Cortex of kidney (tissue), 1 donor: Measurements from ENCODE around the gene CNST.

Experiments used
- DNase-seq: peaks from one replicate; lab custom pipeline; 2025; lab: John Stamatoyannopoulos, UW

Gene CNST, protein sequence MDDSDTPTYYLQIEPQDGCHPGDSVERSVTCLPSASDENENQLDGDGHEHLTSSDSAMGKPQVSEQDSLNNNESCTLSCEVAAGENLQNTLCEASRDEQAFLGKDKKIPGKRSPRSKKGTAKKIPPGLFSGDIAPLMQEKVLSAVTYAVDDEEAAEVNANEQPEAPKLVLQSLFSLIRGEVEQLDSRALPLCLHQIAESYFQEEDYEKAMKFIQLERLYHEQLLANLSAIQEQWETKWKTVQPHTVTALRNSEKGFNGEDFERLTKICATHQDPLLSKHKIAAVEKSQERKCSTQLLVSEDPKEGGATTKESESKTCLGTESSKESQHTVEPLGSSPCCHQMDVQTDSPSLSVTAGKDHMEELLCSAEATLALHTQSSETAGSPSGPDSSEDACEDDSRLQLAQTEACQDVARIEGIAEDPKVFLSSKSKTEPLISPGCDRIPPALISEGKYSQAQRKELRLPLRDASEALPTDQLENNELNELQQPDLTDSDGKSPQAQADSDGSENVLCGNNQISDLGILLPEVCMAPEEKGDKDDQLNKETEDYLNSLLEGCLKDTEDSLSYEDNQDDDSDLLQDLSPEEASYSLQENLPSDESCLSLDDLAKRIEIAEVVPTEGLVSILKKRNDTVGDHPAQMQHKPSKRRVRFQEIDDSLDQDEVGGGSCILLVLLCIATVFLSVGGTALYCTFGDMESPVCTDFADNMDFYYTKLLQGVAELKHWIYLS

DNA sequence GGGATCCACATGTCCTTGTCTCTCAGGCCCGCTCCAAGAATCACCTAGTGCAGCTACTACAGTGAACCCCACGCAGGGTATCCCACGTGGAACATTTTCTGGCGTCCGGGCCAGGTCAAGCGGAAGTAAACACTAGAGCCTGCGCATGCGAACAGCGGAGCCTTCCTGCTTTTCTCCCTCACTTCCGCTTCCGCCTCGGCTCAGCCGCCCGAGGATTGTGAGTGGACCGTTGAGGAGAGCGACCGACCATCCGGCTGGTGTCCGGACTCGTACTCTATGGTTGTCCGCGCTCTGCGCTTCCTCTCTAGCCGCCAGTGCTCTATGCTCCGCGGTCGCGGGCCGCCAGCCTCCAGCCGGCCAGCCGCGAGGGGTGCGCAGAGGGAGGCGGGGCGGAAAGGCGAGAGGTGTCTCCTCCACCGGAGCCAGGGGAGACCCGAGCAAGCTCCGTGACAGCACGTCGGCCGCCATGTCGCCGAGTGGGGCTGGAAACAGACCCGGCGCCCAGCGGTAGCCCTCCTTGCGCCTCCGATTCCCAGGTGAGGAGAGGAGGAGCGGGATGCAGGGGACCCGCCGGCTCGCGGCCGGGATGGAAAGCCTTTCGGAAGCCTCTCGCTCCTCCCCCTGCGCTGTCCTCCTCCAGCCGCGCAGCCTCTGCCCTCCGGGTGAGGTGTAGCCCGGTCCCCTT lies at the start of gene CNST, which contains the start of gene TFB2M:
Gene CNST, plus strand, starts transcription at position 329 of the 685 bp plus-strand sequence. CDS start 25,107 bp downstream, outside the sequence.
Gene TFB2M, minus strand, starts transcription at position 134 of the 685 bp plus-strand sequence. Its CDS starts 123 bp downstream, at position 11.
- peak; percentile 74 for DNase-seq

GRCh38 chr1:246517391-246517790 lies 48.9 kb upstream of the CNST start:
- no peak for DNase-seq

- no peak for DNase-seq
Measured at GRCh38 chr1:246518456-246519205, 47.6 kb upstream of the CNST start.

DNA sequence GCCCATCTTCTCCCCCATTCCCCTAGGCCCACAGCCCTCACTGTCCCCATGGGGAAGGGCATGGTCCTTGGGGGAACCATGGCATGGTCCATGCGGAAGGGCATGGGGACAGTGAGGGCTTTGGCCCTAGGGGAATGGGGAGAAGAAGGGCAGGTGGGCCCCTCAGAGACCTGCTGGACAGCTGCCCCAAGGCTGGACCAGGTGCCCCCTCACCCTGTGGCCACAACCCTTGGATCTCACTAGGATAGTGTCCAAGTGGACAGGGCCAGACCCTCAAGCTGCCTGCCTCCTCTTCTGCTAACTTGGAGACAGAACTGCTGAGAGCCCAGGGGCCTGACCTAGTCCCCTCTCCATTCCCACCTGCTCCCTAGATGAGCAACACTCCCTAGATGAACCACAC lies 46.7 kb upstream of the CNST start:
- no peak for DNase-seq

GRCh38 chr1:246526380-246526779 lies 39.9 kb upstream of the CNST start:
- DNase-seq: no peak

GRCh38 chr1:246526915-246527314 lies 39.3 kb upstream of the CNST start:
- DNase-seq: no peak

DNA sequence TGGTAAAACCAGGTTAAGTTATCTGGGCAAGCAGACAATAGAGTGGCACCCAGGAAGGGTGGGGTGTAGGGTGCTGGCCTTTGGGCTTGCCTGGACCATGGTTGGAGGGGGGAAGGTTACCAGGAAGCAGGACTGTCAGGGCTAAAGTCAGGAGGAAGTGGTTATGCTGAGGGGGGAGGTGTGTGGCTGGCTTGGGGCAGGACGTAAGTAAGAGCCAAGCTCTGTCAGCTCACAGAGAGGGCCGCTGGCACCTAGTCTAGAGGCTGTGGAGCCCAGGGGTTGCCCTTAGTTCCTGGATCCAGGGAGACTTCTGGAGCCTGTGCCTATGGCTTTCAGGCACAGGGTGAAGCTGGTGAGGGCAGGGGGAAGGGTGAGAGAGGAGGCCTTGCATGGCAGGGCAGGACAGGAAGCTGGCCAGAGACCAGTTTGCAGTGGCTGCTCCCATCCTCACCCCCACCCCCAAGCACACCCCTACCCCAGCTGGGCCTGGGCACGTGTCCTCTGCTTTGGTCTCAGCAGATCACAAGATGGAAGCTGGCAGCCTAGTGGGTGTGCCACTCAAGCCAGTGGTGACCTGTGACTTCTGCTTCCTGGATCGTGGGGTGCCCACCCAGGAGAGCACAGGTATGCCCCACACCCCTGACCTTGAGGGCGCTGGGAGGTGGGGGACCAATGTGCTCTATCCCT lies 38.7 kb upstream of the CNST start:
- no peak for DNase-seq

- DNase-seq: no peak
Measured at GRCh38 chr1:246528933-246529731, 37.1 kb upstream of the CNST start.

- no peak for DNase-seq
Measured at GRCh38 chr1:246530482-246530881, 35.8 kb upstream of the CNST start.

DNA sequence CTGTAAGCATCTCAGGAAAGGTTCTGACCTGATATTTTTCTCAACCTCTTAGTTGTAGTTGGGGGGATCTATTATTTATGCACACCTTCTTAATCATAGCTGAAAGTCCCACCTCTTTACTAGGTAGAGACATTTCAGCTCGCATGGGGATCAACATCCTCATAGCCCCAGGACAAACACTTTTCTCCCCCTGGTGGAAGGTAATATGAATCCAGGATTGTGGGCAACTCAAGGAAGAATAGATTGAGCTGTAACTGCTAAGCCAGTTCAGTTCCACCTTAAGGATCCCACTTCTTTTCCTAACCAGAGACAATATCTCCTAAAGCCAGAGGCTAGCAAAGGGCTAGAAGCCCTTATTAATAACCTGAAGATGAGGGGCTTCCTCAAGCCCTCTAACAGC lies 33.7 kb upstream of the CNST start:
- DNase-seq: no peak

DNA sequence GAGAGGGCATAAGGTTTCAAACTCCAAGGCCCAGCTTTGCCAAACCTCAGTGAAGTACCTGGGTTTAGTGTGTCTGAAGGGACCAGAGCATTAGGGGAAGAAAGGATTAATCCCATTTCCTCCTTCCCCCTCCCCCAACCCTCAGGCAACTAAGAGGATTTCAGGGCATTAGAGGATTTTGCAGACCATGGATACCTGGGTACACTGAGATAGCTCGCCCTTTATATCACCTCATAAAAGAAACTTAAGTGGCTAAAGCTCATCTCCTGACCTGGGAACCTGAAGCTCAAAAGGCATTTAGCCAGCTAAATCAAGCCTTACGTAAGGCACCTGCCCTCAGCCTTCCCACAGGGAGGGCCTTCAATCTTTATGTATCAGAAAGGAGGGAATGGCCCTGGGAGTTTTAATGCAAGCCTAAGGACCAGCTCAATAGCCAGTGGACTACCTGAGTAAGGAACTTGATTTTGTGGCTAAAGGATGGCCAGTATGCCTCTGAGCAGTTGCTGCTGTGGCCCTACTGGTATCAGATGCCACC lies 32.8 kb upstream of the CNST start:
- no peak for DNase-seq

DNA sequence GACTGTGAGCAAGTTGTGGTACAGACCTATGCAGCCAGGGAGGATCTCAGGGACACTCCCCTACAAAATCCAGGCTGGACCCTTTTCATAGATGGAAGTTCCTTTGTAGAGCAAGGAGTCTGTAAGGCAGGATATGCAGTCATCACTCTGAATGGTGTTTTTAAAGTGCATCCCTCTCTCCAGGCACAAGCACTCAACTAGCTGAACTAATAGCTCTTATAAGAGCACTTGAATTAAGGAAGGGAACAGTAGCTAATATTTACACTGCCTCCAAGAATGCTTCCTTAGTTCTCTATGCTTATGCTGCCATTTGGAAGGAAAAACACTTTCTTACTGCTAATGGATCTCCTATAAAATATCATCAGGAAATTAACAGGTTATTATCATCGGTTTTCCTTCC lies 32.1 kb upstream of the CNST start:
- no peak for DNase-seq

DNA sequence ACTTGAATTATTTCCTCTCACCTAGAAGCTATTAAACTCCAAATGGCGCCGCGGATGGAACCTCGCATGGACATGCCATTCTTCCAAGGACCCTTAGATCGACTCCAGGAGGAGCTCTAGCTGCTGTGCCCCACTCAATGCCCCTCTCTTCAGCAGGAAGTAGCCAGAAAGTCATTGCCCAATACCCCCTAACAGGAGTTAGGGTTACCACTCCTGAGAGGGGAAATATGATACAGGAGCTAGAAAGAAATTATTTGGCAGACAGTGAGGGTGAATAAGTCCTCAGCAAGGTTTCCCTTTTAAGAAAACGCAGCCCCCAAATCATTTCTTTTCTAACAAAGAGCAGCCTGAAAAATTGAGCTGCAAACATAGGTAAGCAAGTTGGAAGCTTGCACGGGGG lies 28.8 kb upstream of the CNST start:
- no peak for DNase-seq

DNA sequence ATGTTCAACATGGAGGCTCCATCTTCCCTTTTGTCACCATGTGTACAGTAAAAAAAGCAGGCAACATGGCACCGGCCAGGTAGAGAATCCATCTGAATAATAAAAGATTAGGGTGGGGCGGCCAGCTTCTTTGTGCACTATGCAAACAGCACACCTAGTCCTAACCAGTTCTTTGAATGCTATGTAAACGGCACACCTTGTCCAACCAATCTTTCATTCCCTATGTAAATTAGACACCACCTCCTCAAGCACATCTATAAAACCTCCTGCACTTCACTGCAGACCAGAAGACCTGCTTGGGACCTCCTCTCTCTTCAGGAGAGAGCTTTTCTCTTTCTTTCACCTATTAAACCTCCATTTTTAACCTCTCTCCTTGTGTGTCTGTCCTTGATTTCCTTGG lies 28.4 kb upstream of the CNST start:
- no peak for DNase-seq

GRCh38 chr1:246540738-246541491 lies 25.3 kb upstream of the CNST start:
- no peak for DNase-seq

DNA sequence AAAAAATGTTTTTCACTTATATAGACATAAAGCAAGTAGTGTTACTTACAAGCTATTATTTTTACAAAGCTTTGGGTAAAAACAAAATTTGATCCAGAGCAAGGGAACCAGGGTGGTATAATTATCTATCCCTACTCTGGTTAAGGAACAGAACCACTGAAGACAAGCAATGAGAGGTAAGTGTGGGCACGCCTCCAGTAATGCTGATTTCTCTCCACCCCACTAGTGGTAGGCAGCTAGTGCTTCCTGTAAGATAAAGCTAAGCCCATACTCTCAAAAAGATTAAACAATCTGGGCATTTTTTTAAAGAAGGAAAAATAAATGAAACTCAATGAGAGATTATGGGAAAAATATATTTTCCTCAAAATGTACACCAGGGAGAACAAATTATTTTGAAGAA lies 22.3 kb upstream of the CNST start:
- DNase-seq: no peak

- no peak for DNase-seq
Measured at GRCh38 chr1:246549665-246550064, 16.6 kb upstream of the CNST start.

GRCh38 chr1:246550402-246550801 lies 15.9 kb upstream of the CNST start:
- DNase-seq: no peak

GRCh38 chr1:246552110-246552509 lies 14.1 kb upstream of the CNST start:
- DNase-seq: no peak
